Endothelial cell (in vitro differentiated cells): ENCODE data around the gene SVIL. TPM values are rescaled to one million over a fixed set of nuclear protein-coding genes. Genes with fewer than 3 reads are reported as not detected.
"Not testable (repeated sequence)": the region's sequence is repeated elsewhere in the genome, so short reads cannot be mapped to it uniquely, and the experiment has no call there.

ENCODE experiments used
- DNase-seq: peaks from one replicate; pipeline ENCODE4 v3.0.0; 2021; ENCODE audit warnings: low spot score
- H3K27ac Mint-ChIP-seq: one replicate; pipeline ENCODE4 v1.8.0; 2021; ENCODE audit warnings: mixed read lengths, inconsistent platforms; ENCODE audit not compliant: unreplicated experiment
- H3K27me3 Mint-ChIP-seq: one replicate; pipeline ENCODE4 v1.8.0; 2021; ENCODE audit warnings: mild to moderate bottlenecking, moderate library complexity, mixed read lengths, inconsistent platforms; ENCODE audit not compliant: unreplicated experiment
- H3K36me3 Mint-ChIP-seq: one replicate; pipeline ENCODE4 v1.8.0; 2021; ENCODE audit warnings: mild to moderate bottlenecking, low read depth, mixed read lengths, inconsistent platforms; ENCODE audit not compliant: unreplicated experiment
- H3K4me1 Mint-ChIP-seq: one replicate; pipeline ENCODE4 v1.8.0; 2021; ENCODE audit warnings: mild to moderate bottlenecking, mixed read lengths, inconsistent platforms; ENCODE audit not compliant: unreplicated experiment
- H3K4me3 Mint-ChIP-seq: one replicate; pipeline ENCODE4 v1.8.0; 2021; ENCODE audit warnings: mild to moderate bottlenecking, mixed read lengths, inconsistent platforms; ENCODE audit not compliant: unreplicated experiment
- H3K9me3 Mint-ChIP-seq: one replicate; pipeline ENCODE4 v1.8.0; 2021; ENCODE audit warnings: mixed read lengths, inconsistent platforms; ENCODE audit not compliant: unreplicated experiment
- total RNA-seq: library from RNA; stranded (reverse); fragmentation: NEBNext Ultra II Directional; extraction: Animal tissue kit (Norgen Biotek cat#: 25700); gene quantifications from one replicate; pipeline ENCODE4 v1.2.1, GENCODE V29; 2021; ENCODE audit not compliant: unreplicated experiment
- TF ChIP-seq, protein P1 (sequence below): fragments of 200-600 bp; sonication (generic); IDR thresholded peaks from one replicate; pipeline ENCODE4 v1.5.0; 2021; ENCODE audit warnings: antibody characterized with exemption; ENCODE audit not compliant: unreplicated experiment

Gene SVIL
- total RNA-seq, 1 donor from 2014 or later: 125 TPM

GRCh38 chr10:29628912-29629526, 5.8 kb downstream of the SVIL start:
- no peak for DNase-seq
- Mint-ChIP-seq H3K27me3 (no peaks in the 10 kb centered on the region), H3K27ac (no peak overlapping the region), H3K4me3 (no peak overlapping the region), H3K9me3 (no peaks in the 10 kb centered on the region), H3K36me3 (peaks cover 20% of the 10 kb centered on the region), H3K4me1 (peaks cover 19% of the 10 kb centered on the region)
- TF ChIP-seq, protein P1, sequence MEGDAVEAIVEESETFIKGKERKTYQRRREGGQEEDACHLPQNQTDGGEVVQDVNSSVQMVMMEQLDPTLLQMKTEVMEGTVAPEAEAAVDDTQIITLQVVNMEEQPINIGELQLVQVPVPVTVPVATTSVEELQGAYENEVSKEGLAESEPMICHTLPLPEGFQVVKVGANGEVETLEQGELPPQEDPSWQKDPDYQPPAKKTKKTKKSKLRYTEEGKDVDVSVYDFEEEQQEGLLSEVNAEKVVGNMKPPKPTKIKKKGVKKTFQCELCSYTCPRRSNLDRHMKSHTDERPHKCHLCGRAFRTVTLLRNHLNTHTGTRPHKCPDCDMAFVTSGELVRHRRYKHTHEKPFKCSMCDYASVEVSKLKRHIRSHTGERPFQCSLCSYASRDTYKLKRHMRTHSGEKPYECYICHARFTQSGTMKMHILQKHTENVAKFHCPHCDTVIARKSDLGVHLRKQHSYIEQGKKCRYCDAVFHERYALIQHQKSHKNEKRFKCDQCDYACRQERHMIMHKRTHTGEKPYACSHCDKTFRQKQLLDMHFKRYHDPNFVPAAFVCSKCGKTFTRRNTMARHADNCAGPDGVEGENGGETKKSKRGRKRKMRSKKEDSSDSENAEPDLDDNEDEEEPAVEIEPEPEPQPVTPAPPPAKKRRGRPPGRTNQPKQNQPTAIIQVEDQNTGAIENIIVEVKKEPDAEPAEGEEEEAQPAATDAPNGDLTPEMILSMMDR: no peak

DNA sequence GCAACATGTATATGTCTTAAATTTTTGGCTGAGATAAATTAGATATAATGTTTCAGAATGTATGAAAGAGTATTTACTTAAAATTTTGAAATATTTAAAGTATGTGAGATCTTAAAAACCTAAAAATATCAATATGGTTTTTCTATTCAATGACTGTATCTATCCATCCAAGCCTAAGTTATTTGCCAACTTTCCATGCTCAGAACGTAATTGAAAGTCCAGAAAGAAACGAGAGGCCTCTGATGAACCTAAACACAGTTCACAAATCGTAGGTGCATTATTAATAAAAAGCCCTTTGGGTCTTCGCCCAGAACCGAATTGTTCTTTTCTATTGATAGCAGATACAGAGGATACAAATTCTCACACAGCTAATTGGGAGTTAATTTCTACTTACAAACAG, 6.5 kb downstream of the SVIL start:
- no peak for DNase-seq
- Mint-ChIP-seq H3K4me1 (peaks cover 14% of the 10 kb centered on the region), H3K9me3 (no peaks in the 10 kb centered on the region), H3K4me3 (no peak overlapping the region), H3K27ac (no peak overlapping the region), H3K27me3 (peaks cover 1% of the 10 kb centered on the region), H3K36me3 (peaks cover 20% of the 10 kb centered on the region)
- TF ChIP-seq, protein P1: no peak

GRCh38 chr10:29627201-29628132, 7.3 kb downstream of the SVIL start:
- Mint-ChIP-seq H3K4me3 (no peak overlapping the region), H3K27me3 (peaks cover 3% of the 10 kb centered on the region), H3K27ac (no peak overlapping the region), H3K4me1 (peaks cover 14% of the 10 kb centered on the region), H3K36me3 (peaks cover 20% of the 10 kb centered on the region), H3K9me3 (no peaks in the 10 kb centered on the region)
- TF ChIP-seq, protein P1: no peak
- DNase-seq: no peak

- H3K9me3 Mint-ChIP-seq, H3K27me3 Mint-ChIP-seq, H3K4me3 Mint-ChIP-seq, H3K27ac Mint-ChIP-seq, DNase-seq: not testable (repeated sequence)
- Mint-ChIP-seq H3K36me3 (peaks cover 16% of the 10 kb centered on the region), H3K4me1 (peaks cover 18% of the 10 kb centered on the region)
Measured at GRCh38 chr10:29624357-29624756, 10.4 kb downstream of the SVIL start.

GRCh38 chr10:29623797-29624196, 11.0 kb downstream of the SVIL start:
- peaks cover 14% of the 10 kb centered on the region for H3K36me3 Mint-ChIP-seq
- no peak overlapping the region for H3K27ac Mint-ChIP-seq
- H3K9me3 Mint-ChIP-seq: no peaks in the 10 kb centered on the region
- no peak for DNase-seq
- H3K4me3 Mint-ChIP-seq: no peak overlapping the region
- peaks cover 15% of the 10 kb centered on the region for H3K4me1 Mint-ChIP-seq
- peaks cover 3% of the 10 kb centered on the region for H3K27me3 Mint-ChIP-seq
- TF ChIP-seq, protein P1: no peak
